Loucy (cell line): ENCODE measurements around the gene METAP2.

Source experiments
- H2AFZ ChIP-seq: fragments of 200-600 bp; sonication (generic); 2 replicates; pipeline ENCODE4 v1.6.0; 2016; ENCODE audit warnings: antibody characterized with exemption, mild to moderate bottlenecking, low read length, moderate library complexity
- H3F3A ChIP-seq: fragments of 200-600 bp; 2 replicates; pipeline ENCODE4 v1.6.0; 2016; ENCODE audit warnings: antibody characterized with exemption, low read depth, mild to moderate bottlenecking
- H3K27me3 ChIP-seq: fragments of 200-600 bp; sonication (generic); 2 replicates; pipeline ENCODE4 v1.6.1; 2014; ENCODE audit warnings: low read length, mild to moderate bottlenecking; ENCODE audit not compliant: insufficient read depth, poor library complexity, severe bottlenecking
- H3K36me3 ChIP-seq: fragments of 200-600 bp; sonication (generic); 2 replicates; pipeline ENCODE4 v1.6.1; 2016; ENCODE audit warnings: low read length; ENCODE audit not compliant: insufficient read depth
- H3K4me1 ChIP-seq: fragments of 200-600 bp; sonication (generic); 2 replicates; pipeline ENCODE4 v1.5.1; 2014; ENCODE audit warnings: low read length, mild to moderate bottlenecking; ENCODE audit not compliant: insufficient read depth, poor library complexity, severe bottlenecking
- H3K4me2 ChIP-seq: fragments of 200-600 bp; sonication (generic); 2 replicates; pipeline ENCODE4 v1.6.0; 2014; ENCODE audit warnings: antibody characterized with exemption, low read length, low read depth, mild to moderate bottlenecking; ENCODE audit not compliant: poor library complexity, severe bottlenecking
- H3K4me3 ChIP-seq: fragments of 200-600 bp; sonication (generic); 2 replicates; pipeline ENCODE4 v1.5.1; 2014; ENCODE audit warnings: low read length, mild to moderate bottlenecking, mixed read lengths; ENCODE audit not compliant: poor library complexity, severe bottlenecking
- H3K79me2 ChIP-seq: fragments of 200-600 bp; sonication (generic); 2 replicates; pipeline ENCODE4 v1.6.1; 2014; ENCODE audit warnings: low read length; ENCODE audit not compliant: insufficient read depth
- H3K9ac ChIP-seq: fragments of 200-600 bp; sonication (generic); 2 replicates; pipeline ENCODE4 v1.6.0; 2014; ENCODE audit warnings: mild to moderate bottlenecking, low read depth, low read length, moderate library complexity; ENCODE audit not compliant: poor library complexity, severe bottlenecking
- H3K9me2 ChIP-seq: fragments of 200-600 bp; sonication (generic); replicated peaks from 2 replicates; pipeline ENCODE4 v1.6.1; 2016; ENCODE audit warnings: low read depth, low read length, mixed read lengths
- H3K9me3 ChIP-seq: fragments of 200-600 bp; sonication (generic); 2 replicates; pipeline ENCODE4 v1.6.1; 2014; ENCODE audit warnings: mild to moderate bottlenecking, antibody characterized with exemption, low read length, low read depth; ENCODE audit not compliant: insufficient read depth
- H4K20me1 ChIP-seq: fragments of 200-600 bp; sonication (generic); 2 replicates; pipeline ENCODE4 v1.6.0; 2014; ENCODE audit warnings: antibody characterized with exemption, low read length, mild to moderate bottlenecking; ENCODE audit not compliant: insufficient read depth, poor library complexity, severe bottlenecking
- CTCF ChIP-seq: fragments of 200-600 bp; sonication (generic); conservative IDR thresholded peaks from 2 replicates; pipeline ENCODE4 v1.5.1; 2014; ENCODE audit warnings: mild to moderate bottlenecking, antibody characterized with exemption, low read length
- EZH2phosphoT487 ChIP-seq: fragments of 200-600 bp; IDR thresholded peaks from 2 replicates; pipeline ENCODE4 v1.6.1; 2018; ENCODE audit warnings: antibody characterized with exemption, mild to moderate bottlenecking, moderate library complexity, borderline replicate concordance

Gene METAP2

GRCh38 chr12:95473884-95474659 lies at the start of gene METAP2:
METAP2 (plus strand) TSS chr12:95474152; CDS start chr12:95474180, 28 bp downstream.
- Histone ChIP-seq H3K9me2 (no peaks in the 10 kb centered on the region), H3K27me3 (no peaks in the 10 kb centered on the region), H3F3A (no peaks in the 10 kb centered on the region), H3K4me1 (peaks cover 48% of the 10 kb centered on the region), H3K79me2 (peaks cover 51% of the 10 kb centered on the region), H3K4me3 (peak within 1 kb of the TSS; percentile 89), H4K20me1 (peaks cover 39% of the 10 kb centered on the region), H3K9ac (peak within 1 kb of the TSS; percentile 96), H3K36me3 (peaks cover 21% of the 10 kb centered on the region; the same call in 1 of the 2 replicates), H3K4me2 (peak within 1 kb of the TSS; percentile 87), H2AFZ (peak within 1 kb of the TSS; percentile 99), H3K9me3 (no peaks in the 10 kb centered on the region)
- TF ChIP-seq EZH2phosphoT487: no peak

- H3K9me3 ChIP-seq: no peaks in the 10 kb centered on the region
- H3K4me2 ChIP-seq: no peak overlapping the region
- H3F3A ChIP-seq: no peaks in the 10 kb centered on the region
- no peaks in the 10 kb centered on the region for H3K27me3 ChIP-seq
- H3K79me2 ChIP-seq: no peaks in the 10 kb centered on the region
- no peak overlapping the region for H3K4me3 ChIP-seq
- H2AFZ ChIP-seq: no peak overlapping the region
- H3K36me3 ChIP-seq: no peaks in the 10 kb centered on the region
- no peak overlapping the region for H3K9ac ChIP-seq
- no peaks in the 10 kb centered on the region for H3K4me1 ChIP-seq
- TF ChIP-seq CTCF (no peak), EZH2phosphoT487 (no peak)
- H3K9me2 ChIP-seq: no peaks in the 10 kb centered on the region
- no peaks in the 10 kb centered on the region for H4K20me1 ChIP-seq
Observed at GRCh38 chr12:95424271-95424994, 49.5 kb upstream of the METAP2 start.

GRCh38 chr12:95429172-95429510 lies 44.8 kb upstream of the METAP2 start:
- H4K20me1 ChIP-seq: no peaks in the 10 kb centered on the region

More at GRCh38 chr12:95429172-95429510, 44.8 kb upstream of the METAP2 start:
- no peaks in the 10 kb centered on the region for H3K36me3 ChIP-seq
- no peak overlapping the region for H3K9ac ChIP-seq
- H3K79me2 ChIP-seq: no peaks in the 10 kb centered on the region
- no peak overlapping the region for H3K4me3 ChIP-seq
- no peaks in the 10 kb centered on the region for H3K9me2 ChIP-seq
- H3F3A ChIP-seq: no peaks in the 10 kb centered on the region
- H3K9me3 ChIP-seq: no peaks in the 10 kb centered on the region
- no peak overlapping the region for H2AFZ ChIP-seq
- H3K4me1 ChIP-seq: no peaks in the 10 kb centered on the region
- no peak for TF ChIP-seq CTCF
- TF ChIP-seq EZH2phosphoT487: no peak
- no peak overlapping the region for H3K4me2 ChIP-seq
- H3K27me3 ChIP-seq: no peaks in the 10 kb centered on the region
